Measurements from ENCODE around the gene NAA50.

NAA50 gene

GRCh38 chr3:113695786-113696645 is 50.0 kb downstream of the NAA50 start, which contains the start of gene USF3:
Gene USF3, minus strand, starts transcription at chr3:113696642. Its CDS starts 21,764 bp downstream, at chr3:113674878.
- Histone ChIP-seq H3K27me3 (replicated peaks; ENCODE audit: control insufficient read depth, insufficient read depth, low read length) (no peaks in the 10 kb centered on the region), H3K4me3 (replicated peaks; ENCODE audit: low read depth, low read length) (peak within 1 kb of the TSS; percentile 92), H3K36me3 (ENCODE audit: control insufficient read depth, insufficient read depth, low read length) (no peaks in the 10 kb centered on the region)
- peak; percentile 86 for DNase-seq (ENCODE audit: extremely low read depth, insufficient read length)
- TF ChIP-seq, protein P1, sequence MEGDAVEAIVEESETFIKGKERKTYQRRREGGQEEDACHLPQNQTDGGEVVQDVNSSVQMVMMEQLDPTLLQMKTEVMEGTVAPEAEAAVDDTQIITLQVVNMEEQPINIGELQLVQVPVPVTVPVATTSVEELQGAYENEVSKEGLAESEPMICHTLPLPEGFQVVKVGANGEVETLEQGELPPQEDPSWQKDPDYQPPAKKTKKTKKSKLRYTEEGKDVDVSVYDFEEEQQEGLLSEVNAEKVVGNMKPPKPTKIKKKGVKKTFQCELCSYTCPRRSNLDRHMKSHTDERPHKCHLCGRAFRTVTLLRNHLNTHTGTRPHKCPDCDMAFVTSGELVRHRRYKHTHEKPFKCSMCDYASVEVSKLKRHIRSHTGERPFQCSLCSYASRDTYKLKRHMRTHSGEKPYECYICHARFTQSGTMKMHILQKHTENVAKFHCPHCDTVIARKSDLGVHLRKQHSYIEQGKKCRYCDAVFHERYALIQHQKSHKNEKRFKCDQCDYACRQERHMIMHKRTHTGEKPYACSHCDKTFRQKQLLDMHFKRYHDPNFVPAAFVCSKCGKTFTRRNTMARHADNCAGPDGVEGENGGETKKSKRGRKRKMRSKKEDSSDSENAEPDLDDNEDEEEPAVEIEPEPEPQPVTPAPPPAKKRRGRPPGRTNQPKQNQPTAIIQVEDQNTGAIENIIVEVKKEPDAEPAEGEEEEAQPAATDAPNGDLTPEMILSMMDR (IDR thresholded peaks at IDR 0.05; ENCODE audit: insufficient read depth, low read length, poor library complexity, severe bottlenecking), result peak; percentile 7

GRCh38 chr3:113695431-113695785 is 50.6 kb downstream of the NAA50 start:
- TF ChIP-seq, protein P1 (IDR thresholded peaks at IDR 0.05; ENCODE audit: insufficient read depth, low read length, poor library complexity, severe bottlenecking), result no peak

DNA sequence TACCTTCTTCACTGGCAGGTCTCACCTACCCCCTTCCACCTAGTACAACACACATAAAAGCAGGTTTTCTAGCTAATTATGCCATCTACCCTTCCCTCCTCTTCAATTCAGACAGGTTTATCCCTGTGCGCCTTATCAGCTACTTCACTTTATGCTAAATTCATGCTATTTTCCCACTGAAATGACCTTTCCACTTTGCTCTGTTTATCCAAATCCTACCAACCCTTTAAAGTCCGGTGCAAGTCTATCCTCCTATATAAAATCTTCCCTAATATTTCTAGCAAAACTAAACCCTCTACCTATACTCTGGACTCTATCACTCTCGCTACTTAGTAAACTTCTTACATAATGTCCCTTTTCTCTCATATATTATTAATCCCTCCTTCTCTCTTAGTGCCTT is 55.6 kb downstream of the NAA50 start:
- no peaks in the 10 kb centered on the region; the same call in 1 of the 2 replicates for H3K36me3 ChIP-seq (ENCODE audit: control insufficient read depth, insufficient read depth, low read length)
- H3K4me3 ChIP-seq (replicated peaks; ENCODE audit: low read depth, low read length), result no peak overlapping the region
- TF ChIP-seq, protein P1 (IDR thresholded peaks at IDR 0.05; ENCODE audit: insufficient read depth, low read length, poor library complexity, severe bottlenecking), result no peak
- no peak for DNase-seq (ENCODE audit: extremely low read depth, insufficient read length)
- no peaks in the 10 kb centered on the region for H3K27me3 ChIP-seq (replicated peaks; ENCODE audit: control insufficient read depth, insufficient read depth, low read length)

More at GRCh38 chr3:113695431-113695785, 50.6 kb downstream of the NAA50 start:
- no peak for DNase-seq (ENCODE audit: extremely low read depth, insufficient read length)
- peak overlapping the region; percentile 71 for H3K4me3 ChIP-seq (replicated peaks; ENCODE audit: low read depth, low read length)
- no peaks in the 10 kb centered on the region for H3K36me3 ChIP-seq (ENCODE audit: control insufficient read depth, insufficient read depth, low read length)
- H3K27me3 ChIP-seq (replicated peaks; ENCODE audit: control insufficient read depth, insufficient read depth, low read length), result no peaks in the 10 kb centered on the region

DNA sequence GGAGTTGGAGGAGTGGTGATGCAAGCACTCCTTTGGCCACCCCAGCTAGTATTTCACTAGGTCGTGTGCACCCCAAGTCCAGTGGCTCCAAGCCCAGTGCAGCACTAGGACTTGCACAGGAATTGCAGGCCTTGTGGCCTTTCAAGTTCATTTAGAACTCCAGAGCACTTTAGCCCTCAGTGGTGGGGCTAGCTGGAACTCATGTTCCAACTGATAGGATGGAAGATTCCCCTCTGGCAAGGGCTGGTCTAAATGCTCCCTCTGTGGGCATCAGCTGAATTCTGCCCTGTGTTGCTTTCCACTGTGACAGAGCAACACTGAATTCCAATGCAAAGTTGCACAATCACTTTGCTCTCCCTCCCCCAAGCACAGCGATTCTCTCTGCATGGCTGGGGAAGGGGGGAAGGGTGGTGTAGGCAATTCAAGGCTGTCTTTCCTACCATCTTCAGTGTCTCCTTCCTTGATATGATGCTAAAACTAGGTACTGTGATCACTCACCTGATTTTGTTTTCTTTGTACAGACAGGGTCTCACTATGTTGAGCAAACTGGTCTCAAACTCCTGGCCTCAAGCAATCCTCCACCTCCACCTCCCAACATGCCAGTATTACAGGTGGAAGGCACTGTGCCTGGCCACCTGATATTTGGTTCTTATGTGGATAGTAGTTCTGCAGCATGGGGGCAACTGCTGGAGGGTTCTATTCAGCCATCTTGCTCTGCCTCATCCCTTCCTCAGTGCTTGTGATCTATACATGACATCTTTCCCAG is 59.9 kb downstream of the NAA50 start:
- Histone ChIP-seq H3K4me3 (replicated peaks; ENCODE audit: low read depth, low read length) (no peak overlapping the region), H3K36me3 (ENCODE audit: control insufficient read depth, insufficient read depth, low read length) (no peaks in the 10 kb centered on the region; the same call in 1 of the 2 replicates), H3K27me3 (replicated peaks; ENCODE audit: control insufficient read depth, insufficient read depth, low read length) (no peaks in the 10 kb centered on the region)
- DNase-seq (ENCODE audit: extremely low read depth, insufficient read length), result no peak
- TF ChIP-seq, protein P1 (IDR thresholded peaks at IDR 0.05; ENCODE audit: insufficient read depth, low read length, poor library complexity, severe bottlenecking), result no peak

- DNase-seq (ENCODE audit: extremely low read depth, insufficient read length), result no peak
- TF ChIP-seq, protein P1 (IDR thresholded peaks at IDR 0.05; ENCODE audit: insufficient read depth, low read length, poor library complexity, severe bottlenecking), result no peak
- Histone ChIP-seq H3K36me3 (ENCODE audit: control insufficient read depth, insufficient read depth, low read length) (no peaks in the 10 kb centered on the region; the same call in 1 of the 2 replicates), H3K27me3 (replicated peaks; ENCODE audit: control insufficient read depth, insufficient read depth, low read length) (no peaks in the 10 kb centered on the region), H3K4me3 (replicated peaks; ENCODE audit: low read depth, low read length) (no peak overlapping the region)
Observed at GRCh38 chr3:113685124-113685523, 60.9 kb downstream of the NAA50 start.
